ENCODE measurements around the gene HS6ST2. TPM values are rescaled to one million over a fixed set of nuclear protein-coding genes. Genes with fewer than 3 reads are reported as not detected.

Gene HS6ST2
- total RNA-seq, result not detected in 2 replicates

DNA sequence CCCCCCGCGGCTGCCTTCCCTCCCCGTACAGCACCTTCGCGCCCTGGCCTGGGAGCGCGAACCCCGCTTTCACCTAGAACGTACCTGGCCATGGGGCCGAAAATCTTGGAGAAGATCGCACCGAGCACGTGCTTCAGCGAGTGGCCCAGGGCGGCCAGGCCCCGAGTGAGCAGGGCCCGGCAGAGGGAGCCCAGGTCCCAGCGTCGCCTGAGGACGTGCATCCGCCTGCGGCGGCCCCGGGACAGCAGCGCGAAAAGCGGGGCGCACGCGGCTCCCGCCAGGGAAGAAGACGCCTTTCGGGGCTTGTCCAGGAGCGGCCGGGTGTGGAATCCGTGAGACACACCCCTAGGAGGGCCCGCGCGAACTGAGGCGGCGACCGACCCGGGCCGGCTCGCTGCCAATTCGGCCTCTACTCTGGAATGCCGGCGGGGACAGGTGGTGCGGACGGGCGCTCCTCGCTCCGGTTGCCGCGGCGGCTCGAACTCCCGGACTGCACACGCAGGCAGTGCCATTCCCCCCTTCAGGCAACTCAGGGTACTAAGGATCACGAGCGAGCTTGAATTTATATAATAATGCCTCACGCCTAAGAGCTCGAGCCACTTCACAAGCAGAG is at the start of gene HS6ST2:
Gene HS6ST2, minus strand, starts transcription at position 539 of the 613 bp plus-strand sequence.

Other genes with a start within 250 kb of the HS6ST2 start
- gene USP26, start 138.5 kb upstream of the HS6ST2 start, total RNA-seq, result not detected in 2 replicates